ENCODE data around the gene PDGFB.

Gene PDGFB

GRCh38 chr22:39284983-39285382, 40.2 kb upstream of the PDGFB start:
- Histone ChIP-seq H3K4me3 (ENCODE audit: extremely low read depth, insufficient read depth, low read length, poor library complexity, severe bottlenecking) (no peak overlapping the region), H3K4me1 (ENCODE audit: control insufficient read depth, insufficient read depth, low read length, poor library complexity, severe bottlenecking) (peaks cover 28% of the 10 kb centered on the region), H3K36me3 (ENCODE audit: control insufficient read depth, insufficient read depth, low read length) (no peaks in the 10 kb centered on the region), H3K9me3 (ENCODE audit: control insufficient read depth, low read length) (peaks cover 6% of the 10 kb centered on the region), H3K27ac (ENCODE audit: low read depth, low read length, severe bottlenecking) (no peak overlapping the region)
- WGBS, 2 experiments (ENCODE audit: insufficient coverage in 2 of 2): 84 to 100% methylated on average over 2 of the region's 3 CpGs

- Histone ChIP-seq H3K9me3 (ENCODE audit: control insufficient read depth, low read length) (peaks cover 6% of the 10 kb centered on the region), H3K36me3 (ENCODE audit: control insufficient read depth, insufficient read depth, low read length) (no peaks in the 10 kb centered on the region), H3K4me3 (ENCODE audit: extremely low read depth, insufficient read depth, low read length, poor library complexity, severe bottlenecking) (no peak overlapping the region), H3K4me1 (ENCODE audit: control insufficient read depth, insufficient read depth, low read length, poor library complexity, severe bottlenecking) (peaks cover 33% of the 10 kb centered on the region), H3K27ac (ENCODE audit: low read depth, low read length, severe bottlenecking) (no peak overlapping the region)
- 93 to 95% methylated on average over 19 of the region's 19 CpGs for WGBS, 2 experiments (ENCODE audit: insufficient coverage in 2 of 2)
These were observed 39.6 kb upstream of the PDGFB start for GRCh38 chr22:39284142-39284980.

- Histone ChIP-seq H3K27ac (ENCODE audit: low read depth, low read length, severe bottlenecking) (peak overlapping the region; percentile 94), H3K4me1 (ENCODE audit: control insufficient read depth, insufficient read depth, low read length, poor library complexity, severe bottlenecking) (peaks cover 40% of the 10 kb centered on the region), H3K4me3 (ENCODE audit: extremely low read depth, insufficient read depth, low read length, poor library complexity, severe bottlenecking) (no peak overlapping the region), H3K9me3 (ENCODE audit: control insufficient read depth, low read length) (peaks cover 6% of the 10 kb centered on the region), H3K36me3 (ENCODE audit: control insufficient read depth, insufficient read depth, low read length) (no peaks in the 10 kb centered on the region)
- 87 to 88% methylated on average over 22 to 23 of the region's 27 CpGs for WGBS, 2 experiments (ENCODE audit: insufficient coverage in 2 of 2)
These were observed 38.8 kb upstream of the PDGFB start for GRCh38 chr22:39283322-39284141.

- H3K4me3 ChIP-seq (ENCODE audit: extremely low read depth, insufficient read depth, low read length, poor library complexity, severe bottlenecking): no peak overlapping the region
- H3K36me3 ChIP-seq (ENCODE audit: control insufficient read depth, insufficient read depth, low read length): no peaks in the 10 kb centered on the region
- peaks cover 47% of the 10 kb centered on the region for H3K4me1 ChIP-seq (ENCODE audit: control insufficient read depth, insufficient read depth, low read length, poor library complexity, severe bottlenecking)
- WGBS, 2 experiments (ENCODE audit: insufficient coverage in 2 of 2): 83 to 87% methylated on average over 7 to 9 of the region's 9 CpGs
- peak overlapping the region; percentile 94 for H3K27ac ChIP-seq (ENCODE audit: low read depth, low read length, severe bottlenecking)
- peaks cover 6% of the 10 kb centered on the region for H3K9me3 ChIP-seq (ENCODE audit: control insufficient read depth, low read length)
These were observed 38.0 kb upstream of the PDGFB start for GRCh38 chr22:39282645-39283321.

- Histone ChIP-seq H3K36me3 (ENCODE audit: control insufficient read depth, insufficient read depth, low read length) (no peaks in the 10 kb centered on the region), H3K9me3 (ENCODE audit: control insufficient read depth, low read length) (peaks cover 12% of the 10 kb centered on the region), H3K4me3 (ENCODE audit: extremely low read depth, insufficient read depth, low read length, poor library complexity, severe bottlenecking) (no peak overlapping the region), H3K4me1 (ENCODE audit: control insufficient read depth, insufficient read depth, low read length, poor library complexity, severe bottlenecking) (peaks cover 48% of the 10 kb centered on the region), H3K27ac (ENCODE audit: low read depth, low read length, severe bottlenecking) (no peak overlapping the region)
- WGBS, 2 experiments (ENCODE audit: insufficient coverage in 2 of 2): 92% methylated on average over 4 of the region's 6 CpGs; no CpG with 5 or more reads in 1 of the 2 experiments
These were observed 36.3 kb upstream of the PDGFB start for GRCh38 chr22:39281126-39281525.

- peaks cover 12% of the 10 kb centered on the region for H3K9me3 ChIP-seq (ENCODE audit: control insufficient read depth, low read length)
- H3K36me3 ChIP-seq (ENCODE audit: control insufficient read depth, insufficient read depth, low read length): no peaks in the 10 kb centered on the region
- no peak overlapping the region for H3K27ac ChIP-seq (ENCODE audit: low read depth, low read length, severe bottlenecking)
- no peak overlapping the region for H3K4me3 ChIP-seq (ENCODE audit: extremely low read depth, insufficient read depth, low read length, poor library complexity, severe bottlenecking)
- peaks cover 48% of the 10 kb centered on the region for H3K4me1 ChIP-seq (ENCODE audit: control insufficient read depth, insufficient read depth, low read length, poor library complexity, severe bottlenecking)
- WGBS, 2 experiments (ENCODE audit: insufficient coverage in 2 of 2): 90 to 99% methylated on average over 6 to 7 of the region's 7 CpGs
These were observed 35.5 kb upstream of the PDGFB start for GRCh38 chr22:39280250-39280649.

- Histone ChIP-seq H3K36me3 (ENCODE audit: control insufficient read depth, insufficient read depth, low read length) (no peaks in the 10 kb centered on the region), H3K9me3 (ENCODE audit: control insufficient read depth, low read length) (peaks cover 5% of the 10 kb centered on the region), H3K4me1 (ENCODE audit: control insufficient read depth, insufficient read depth, low read length, poor library complexity, severe bottlenecking) (peaks cover 46% of the 10 kb centered on the region), H3K27ac (ENCODE audit: low read depth, low read length, severe bottlenecking) (peak overlapping the region; percentile 29), H3K4me3 (ENCODE audit: extremely low read depth, insufficient read depth, low read length, poor library complexity, severe bottlenecking) (no peak overlapping the region)
- 68 to 71% methylated on average over 17 to 19 of the region's 23 CpGs for WGBS, 2 experiments (ENCODE audit: insufficient coverage in 2 of 2)
These were observed 34.5 kb upstream of the PDGFB start for GRCh38 chr22:39279170-39279850.

GRCh38 chr22:39278040-39278439, 33.3 kb upstream of the PDGFB start:
- peaks cover 5% of the 10 kb centered on the region for H3K9me3 ChIP-seq (ENCODE audit: control insufficient read depth, low read length)
- 85 to 90% methylated on average over 13 of the region's 13 CpGs for WGBS, 2 experiments (ENCODE audit: insufficient coverage in 2 of 2)

GRCh38 chr22:39277142-39277607, 32.4 kb upstream of the PDGFB start:
- Histone ChIP-seq H3K4me1 (ENCODE audit: control insufficient read depth, insufficient read depth, low read length, poor library complexity, severe bottlenecking) (peaks cover 28% of the 10 kb centered on the region), H3K27ac (ENCODE audit: low read depth, low read length, severe bottlenecking) (no peak overlapping the region), H3K36me3 (ENCODE audit: control insufficient read depth, insufficient read depth, low read length) (no peaks in the 10 kb centered on the region), H3K4me3 (ENCODE audit: extremely low read depth, insufficient read depth, low read length, poor library complexity, severe bottlenecking) (no peak overlapping the region), H3K9me3 (ENCODE audit: control insufficient read depth, low read length) (peaks cover 5% of the 10 kb centered on the region)
- 86 to 92% methylated on average over 3 to 4 of the region's 6 CpGs for WGBS, 2 experiments (ENCODE audit: insufficient coverage in 2 of 2)

More at GRCh38 chr22:39278040-39278439, 33.3 kb upstream of the PDGFB start:
- Histone ChIP-seq H3K36me3 (ENCODE audit: control insufficient read depth, insufficient read depth, low read length) (no peaks in the 10 kb centered on the region), H3K4me3 (ENCODE audit: extremely low read depth, insufficient read depth, low read length, poor library complexity, severe bottlenecking) (no peak overlapping the region), H3K4me1 (ENCODE audit: control insufficient read depth, insufficient read depth, low read length, poor library complexity, severe bottlenecking) (peaks cover 36% of the 10 kb centered on the region), H3K27ac (ENCODE audit: low read depth, low read length, severe bottlenecking) (no peak overlapping the region)

Measured in mesodermal cell (in vitro differentiated cells).